NCI-H1105 treated with DMSO at 0.1 percent for 48 hours (cell line): Measurements from ENCODE around the gene DNAJA4.

Experiments used
- DNase-seq: peaks from one replicate; lab custom pipeline; 2025; lab: John Stamatoyannopoulos, UW

The DNAJA4 gene

DNA sequence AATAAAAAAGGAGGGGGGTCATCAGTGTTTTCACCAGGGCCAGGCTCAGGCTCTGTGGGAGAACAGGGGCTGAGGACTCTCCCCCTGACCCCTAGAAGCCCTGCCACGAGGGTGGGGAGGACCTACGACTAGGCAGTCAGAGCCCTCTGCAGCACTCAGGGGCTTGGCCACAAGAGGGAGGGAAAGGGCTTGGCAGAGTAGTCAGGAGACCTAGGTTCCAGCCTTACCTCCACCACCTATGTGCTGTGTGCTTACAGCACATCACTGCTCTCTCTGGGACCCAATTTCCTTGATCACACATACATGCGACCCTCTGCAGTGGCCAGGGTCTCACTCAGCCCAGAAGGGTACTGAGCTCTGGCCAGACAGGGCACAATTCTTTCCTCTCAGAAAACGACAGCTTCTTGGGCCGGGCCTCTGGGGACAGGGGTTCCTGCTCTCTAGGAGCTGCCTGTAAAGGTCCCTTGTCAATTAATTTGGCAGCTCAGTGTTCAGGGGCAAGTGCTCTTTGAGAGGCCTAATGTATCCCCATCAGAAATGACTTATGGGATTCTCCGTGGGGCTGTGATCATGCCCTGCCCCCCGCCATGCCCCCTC is 51.4 kb downstream of the DNAJA4 start:
- no peak for DNase-seq

DNA sequence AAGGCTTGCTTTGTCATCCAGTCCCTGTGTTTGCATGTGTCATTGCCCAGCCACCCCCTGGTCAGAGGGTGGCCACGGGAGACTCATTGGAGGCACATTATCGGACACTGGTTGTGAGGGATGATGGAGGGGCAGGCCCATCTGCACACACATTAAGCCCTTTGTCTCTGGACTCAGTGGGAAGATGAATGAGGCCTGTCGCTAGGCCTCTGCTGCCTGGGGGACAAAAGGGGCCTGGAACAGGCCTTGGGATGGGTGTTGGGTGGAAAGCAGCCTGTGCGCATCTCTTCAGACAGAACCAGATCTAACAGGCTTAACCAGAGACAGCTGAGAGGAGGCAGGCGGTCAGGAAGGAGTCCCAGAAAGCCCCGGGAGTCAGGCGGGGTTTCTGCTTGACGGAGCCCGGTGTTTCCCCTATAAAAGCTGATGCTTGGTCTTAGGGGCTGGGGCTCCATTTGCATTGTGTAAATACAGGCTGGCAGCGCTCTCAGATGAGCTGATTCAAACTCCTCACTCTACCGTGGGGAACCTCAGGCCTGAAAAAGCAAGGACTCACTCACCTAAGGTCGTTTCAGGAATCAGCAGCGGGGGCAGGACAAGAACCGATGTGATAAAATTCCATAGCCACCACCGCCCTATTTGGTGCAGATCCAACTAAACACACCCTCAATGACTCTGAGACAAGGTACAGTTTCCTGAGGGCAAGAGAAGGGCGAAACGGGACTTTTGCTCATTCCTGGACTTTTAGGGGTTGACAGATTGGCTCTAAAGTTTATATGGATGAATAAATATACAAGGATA is 52.1 kb downstream of the DNAJA4 start:
- no peak for DNase-seq

DNA sequence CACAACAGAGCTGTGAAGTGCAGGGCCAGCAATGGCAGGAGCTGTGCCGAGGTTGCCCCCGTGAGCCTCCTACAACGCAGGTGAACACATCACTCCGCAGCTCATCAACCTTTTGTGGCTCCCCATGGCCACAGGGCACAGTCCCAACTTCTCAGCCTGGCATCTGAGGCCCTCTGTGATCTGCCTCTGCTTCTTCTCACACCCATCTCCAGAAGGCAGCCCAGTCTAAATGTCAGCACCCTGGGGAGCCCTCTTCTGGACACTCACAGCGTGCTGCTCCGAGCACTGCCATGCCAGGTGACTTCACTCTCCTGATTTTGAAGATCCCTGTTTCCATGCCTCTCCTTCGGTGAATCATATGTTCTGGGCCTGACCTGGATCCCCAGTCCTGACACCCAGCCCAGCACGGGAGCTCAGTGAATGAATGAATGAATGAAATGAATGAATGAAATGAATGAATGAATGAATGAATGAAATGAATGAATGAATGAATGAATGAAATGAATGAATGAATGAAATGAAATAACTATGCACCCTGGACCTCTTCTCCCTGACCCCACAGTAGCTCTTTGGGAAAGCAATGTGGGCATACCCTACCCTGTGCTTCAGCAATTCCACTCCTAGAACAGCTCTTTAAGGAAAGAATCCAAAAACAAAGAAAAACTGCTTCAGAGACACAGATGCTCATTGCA is 52.9 kb downstream of the DNAJA4 start:
- no peak for DNase-seq

DNA sequence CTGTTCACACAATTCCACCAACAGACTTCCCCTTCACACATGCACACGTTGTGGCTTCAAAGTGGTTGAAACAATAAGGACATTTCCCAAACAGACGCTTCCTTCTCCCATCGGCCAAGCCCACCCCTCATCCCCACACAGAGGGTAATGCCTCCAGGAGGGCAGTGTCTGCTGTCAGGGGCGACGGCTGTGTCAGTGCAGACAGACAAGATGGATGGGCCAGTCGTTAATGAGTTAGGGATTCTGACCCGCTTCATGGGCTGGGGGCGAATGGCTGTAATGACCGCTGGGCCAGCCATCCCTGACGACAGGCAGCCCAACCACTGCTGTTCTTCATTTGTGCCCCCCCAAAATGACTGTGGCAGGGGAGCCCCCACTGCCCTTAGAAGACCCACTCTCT is 55.2 kb downstream of the DNAJA4 start:
- no peak for DNase-seq

DNA sequence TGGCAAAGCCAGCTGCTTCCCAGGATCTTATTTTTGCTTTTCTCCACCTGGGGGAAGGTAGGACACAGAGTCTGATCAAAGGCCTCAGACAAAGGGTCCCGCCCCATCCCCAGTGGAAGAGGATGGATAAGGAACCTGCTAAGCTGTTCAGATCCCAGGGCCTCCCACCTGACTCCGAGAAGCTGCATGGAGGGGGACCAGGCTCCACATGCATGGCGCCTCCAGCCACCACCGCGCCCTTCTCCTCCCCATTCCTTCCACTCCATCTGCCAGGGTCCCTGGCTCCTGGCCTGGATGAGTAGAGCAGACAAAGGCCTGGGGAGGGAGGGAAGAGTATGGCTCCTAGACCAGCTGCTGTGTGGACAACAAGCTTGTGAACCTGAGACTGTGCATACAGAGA is 55.8 kb downstream of the DNAJA4 start:
- DNase-seq, result no peak

DNA sequence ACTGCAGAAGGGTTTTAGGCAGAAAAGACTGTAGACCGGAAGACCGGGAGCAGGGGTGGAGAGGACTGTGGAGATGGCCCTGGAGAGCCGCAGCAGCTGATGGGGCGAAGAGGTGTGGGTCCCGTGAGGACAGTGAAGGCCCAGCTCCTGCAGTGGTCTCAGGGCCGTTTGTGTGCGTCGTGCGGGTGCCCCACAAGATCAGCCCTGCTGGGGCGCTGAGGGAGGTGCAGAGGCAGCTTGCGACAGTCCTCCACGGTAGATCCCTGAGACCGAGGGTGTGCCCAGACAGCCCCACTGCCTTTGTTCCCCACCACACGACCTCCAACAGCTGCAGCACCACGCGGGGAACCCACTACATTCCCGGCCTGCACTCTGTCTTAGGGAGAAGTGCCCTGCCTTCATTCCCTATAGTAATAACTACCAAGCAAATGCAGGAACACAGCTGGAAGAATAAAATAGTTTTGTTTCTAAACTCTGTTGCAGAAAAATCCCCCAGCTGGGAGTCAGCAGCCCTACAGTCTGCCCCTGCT is 56.7 kb downstream of the DNAJA4 start:
- no peak for DNase-seq

DNA sequence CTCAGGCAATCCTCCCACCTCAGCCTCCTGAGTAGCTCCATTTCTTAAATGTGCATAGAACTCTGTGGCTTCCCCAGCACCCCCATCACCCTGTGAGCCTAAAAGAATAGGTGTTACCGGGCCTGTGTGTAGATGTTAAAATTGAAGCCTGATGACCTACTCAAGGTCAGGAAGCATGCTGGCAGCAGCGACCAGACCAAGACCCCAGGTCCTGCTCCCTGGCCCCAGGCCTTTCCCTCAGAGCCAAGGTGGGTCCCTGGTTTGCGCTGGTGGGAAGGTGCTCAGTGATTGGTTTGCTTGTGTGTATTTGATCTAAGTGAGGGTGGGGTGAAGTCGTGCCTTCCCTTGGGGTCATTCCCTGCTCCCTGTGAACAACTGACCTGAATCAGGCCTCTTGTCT is 57.4 kb downstream of the DNAJA4 start:
- DNase-seq, result no peak

DNA sequence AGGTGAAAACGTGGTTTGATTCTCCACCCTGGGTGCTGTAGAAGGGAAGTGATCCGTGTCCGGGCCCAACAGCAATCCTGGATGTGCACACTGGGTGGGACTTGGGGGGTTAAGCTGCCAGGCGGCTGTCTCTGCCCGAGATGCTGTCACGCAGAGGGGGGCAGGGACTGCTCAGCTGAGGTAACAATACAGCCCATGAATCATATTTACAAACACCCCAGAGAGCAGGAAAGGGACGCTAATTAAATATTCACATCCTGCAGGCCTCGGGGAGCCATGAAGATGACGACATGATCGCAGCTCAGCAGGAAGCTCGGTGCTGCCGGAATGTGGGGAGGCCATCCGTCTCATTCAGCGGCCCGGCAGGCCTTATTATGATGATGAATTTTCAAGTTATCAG is 57.9 kb downstream of the DNAJA4 start:
- no peak for DNase-seq

DNA sequence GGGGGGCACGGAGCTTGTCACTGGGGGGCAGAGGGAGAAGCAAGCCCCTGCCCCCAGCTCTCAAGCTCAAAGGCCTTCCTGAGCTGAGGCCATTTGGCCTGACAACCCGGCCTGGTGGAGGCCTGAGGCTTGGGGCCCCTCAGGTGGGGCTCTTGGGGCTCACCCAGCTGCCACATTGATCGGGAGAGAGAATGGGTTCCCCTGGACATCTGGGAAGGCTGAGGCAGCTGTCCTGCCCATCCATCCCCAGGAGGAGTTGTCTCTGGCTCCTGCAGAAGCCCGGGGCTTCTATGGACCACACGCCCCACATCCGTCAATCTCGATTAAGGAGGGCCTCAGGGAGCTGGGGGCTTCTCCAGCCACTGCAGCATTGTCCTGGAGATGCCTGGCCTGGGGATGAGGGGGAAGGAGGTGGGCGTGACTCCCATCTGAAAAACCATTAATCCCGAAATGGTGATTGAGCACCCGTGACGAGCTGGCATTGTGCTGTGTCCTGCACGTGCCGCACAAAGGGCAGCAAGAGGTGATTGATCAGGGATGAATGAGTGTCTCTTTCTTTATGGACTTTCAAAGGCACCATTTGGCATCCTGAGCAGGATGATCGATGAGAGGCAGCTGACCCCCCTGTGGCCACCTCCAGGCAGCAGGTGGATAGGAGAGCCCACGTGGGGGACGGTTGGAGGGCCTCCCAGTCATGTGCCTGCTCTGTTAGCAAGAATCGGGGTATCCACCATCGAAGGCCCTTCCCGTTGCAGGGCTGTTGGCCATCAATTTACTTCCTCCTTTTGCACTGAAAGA is 58.6 kb downstream of the DNAJA4 start:
- no peak for DNase-seq

DNA sequence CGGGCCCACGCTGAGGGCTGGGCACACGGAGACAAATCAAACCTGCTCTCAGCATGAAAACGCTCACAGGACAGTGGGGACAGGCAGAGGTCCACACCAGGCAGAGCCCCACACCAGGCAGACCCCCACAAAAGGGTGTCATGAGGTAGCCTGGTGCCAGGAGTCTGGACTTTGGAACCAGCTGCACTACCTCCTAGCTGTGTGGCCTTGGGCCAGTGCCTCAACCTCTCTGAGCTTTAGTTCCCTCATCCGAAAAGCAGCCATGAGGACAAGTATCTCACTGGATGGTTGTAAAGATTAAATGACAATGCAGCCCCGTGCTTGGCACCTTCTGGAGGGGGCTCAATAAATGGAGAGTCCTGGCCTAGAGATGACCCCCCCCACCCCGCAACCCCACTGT is 59.3 kb downstream of the DNAJA4 start:
- no peak for DNase-seq

DNA sequence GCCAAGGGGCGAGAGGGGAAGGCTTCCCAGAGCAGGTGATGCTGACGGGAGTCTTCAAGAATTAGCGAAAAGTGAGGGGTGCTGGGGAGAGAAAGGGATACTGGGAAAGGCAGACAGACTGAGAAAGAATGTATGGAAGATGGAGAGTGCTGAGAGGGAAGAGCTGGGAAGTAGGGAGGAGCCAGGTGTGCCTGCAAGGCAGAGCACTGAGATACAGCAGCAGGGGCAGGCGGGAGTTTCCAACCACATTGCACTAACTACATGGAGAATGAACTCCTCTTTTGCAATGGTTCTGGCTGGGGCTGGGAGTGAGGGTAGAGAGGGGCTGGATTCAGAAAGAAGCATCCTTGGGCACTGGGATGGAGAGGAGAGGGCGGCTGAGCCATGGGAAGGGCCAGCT is 59.8 kb downstream of the DNAJA4 start:
- no peak for DNase-seq

DNA sequence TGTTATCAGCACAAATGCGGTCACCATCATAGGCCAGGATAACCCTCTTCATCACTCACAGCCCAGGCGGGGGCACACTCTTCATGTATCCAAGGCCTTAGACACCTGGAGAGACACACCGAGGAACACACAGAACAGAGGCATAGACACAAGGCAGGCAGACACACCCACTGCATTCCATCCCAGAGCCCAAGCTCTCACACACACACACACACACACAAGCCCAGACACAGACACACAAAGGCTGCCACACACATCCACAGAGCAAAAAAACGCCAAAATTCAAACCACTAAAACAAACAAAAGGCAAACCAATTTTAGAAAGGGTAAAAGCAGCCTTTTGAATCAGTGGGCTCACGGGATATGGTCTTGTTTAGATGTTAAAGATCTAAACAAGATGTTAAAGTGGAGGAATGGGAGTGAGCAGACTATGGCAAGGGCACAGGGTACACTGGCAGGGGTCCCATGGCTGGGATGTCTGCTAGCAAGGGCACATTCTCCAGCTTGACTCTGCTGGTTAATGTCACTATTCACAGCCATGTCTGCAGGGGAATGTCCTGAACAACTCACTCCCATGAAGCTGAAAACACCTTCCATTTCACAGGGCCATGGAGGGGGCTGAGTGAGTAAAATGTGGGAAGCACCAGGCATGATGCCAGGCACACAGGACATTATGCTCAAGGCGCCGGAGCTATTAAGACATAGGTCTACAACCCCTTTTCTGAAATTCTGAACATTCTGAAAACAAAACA is 60.9 kb downstream of the DNAJA4 start:
- DNase-seq, result no peak

DNA sequence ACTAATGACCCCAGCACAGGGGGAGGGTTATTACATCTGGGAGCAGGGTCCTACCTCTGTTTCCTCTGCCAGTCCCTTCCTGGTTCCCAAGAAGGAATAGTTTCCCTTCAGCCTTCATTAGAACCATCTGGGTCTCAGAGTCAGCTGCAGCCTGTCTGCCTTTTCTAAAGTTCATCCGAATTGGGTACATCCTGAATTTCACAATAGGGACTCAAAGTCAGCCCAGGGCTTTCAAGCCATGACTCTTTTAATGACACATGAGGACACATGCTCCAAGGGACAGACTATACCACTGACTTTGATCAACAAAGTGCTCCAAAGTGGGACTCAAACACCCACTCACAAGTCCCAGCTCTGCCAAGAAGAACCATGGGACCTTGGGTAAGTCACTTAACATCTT is 63.1 kb downstream of the DNAJA4 start:
- no peak for DNase-seq

DNA sequence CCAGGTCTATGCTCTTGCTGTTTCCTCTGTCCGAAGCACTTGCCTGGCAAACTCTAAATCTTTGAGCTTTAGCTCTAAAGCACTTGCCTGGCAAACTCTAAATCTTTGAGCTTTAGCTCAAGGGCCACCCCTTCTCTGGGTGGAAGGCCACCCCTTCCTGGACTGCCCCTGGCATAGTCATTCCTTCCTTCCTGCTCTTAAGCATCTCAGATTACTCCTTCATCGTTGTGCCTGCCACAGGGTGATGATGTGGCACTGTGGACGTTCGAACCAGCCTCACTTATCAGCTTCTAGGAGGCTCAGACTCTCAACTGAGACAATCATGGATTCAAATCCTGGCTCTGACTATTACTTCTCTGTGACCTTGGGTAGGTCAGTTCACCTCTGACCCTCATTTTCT is 65.3 kb downstream of the DNAJA4 start:
- no peak for DNase-seq
